Hematopoietic multipotent progenitor cell treated with erythropoietin and hydrocortisone succinate and interleukin-3 and kit ligand, for 8 days (in vitro differentiated cells): ENCODE results near the gene ERGIC1.
A peak's percentile ranks its signal among the peaks of the same experiment; 100 is the strongest.
"Not testable (repeated sequence)": the region's sequence is repeated elsewhere in the genome, so short reads cannot be mapped to it uniquely, and the experiment has no call there.

Source experiments
- DNase-seq: peaks from one replicate; pipeline ENCODE4 v3.0.0-alpha.2; 2015

The ERGIC1 gene

GRCh38 chr5:172885597-172886340 lies 51.7 kb downstream of the ERGIC1 start:
- no peak for DNase-seq

DNA sequence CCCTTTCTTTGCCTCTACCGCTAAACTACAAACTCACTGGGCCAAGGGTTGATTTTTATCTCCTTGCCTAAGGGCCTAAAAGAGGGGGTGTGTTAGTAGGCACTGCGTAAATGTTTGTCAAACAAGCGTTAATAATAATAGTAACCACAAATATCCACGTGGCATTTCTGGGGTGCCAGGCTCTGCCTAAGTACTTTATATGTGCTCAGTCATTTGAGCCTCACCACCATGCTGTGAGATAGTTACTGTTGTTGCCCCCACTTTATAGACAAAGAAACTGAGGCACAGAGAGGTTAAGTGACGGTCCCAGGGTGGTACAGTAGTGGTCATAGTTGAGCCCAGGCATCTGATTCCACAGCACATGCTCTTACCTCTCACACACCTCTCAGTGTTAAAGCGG lies 52.4 kb downstream of the ERGIC1 start:
- DNase-seq: no peak

- DNase-seq: no peak
Observed at GRCh38 chr5:172886974-172887501, 53.0 kb downstream of the ERGIC1 start.

- no peak for DNase-seq
Observed at GRCh38 chr5:172887692-172888091, 53.6 kb downstream of the ERGIC1 start.

- DNase-seq: no peak
Observed at GRCh38 chr5:172890659-172891058, 56.6 kb downstream of the ERGIC1 start.

DNA sequence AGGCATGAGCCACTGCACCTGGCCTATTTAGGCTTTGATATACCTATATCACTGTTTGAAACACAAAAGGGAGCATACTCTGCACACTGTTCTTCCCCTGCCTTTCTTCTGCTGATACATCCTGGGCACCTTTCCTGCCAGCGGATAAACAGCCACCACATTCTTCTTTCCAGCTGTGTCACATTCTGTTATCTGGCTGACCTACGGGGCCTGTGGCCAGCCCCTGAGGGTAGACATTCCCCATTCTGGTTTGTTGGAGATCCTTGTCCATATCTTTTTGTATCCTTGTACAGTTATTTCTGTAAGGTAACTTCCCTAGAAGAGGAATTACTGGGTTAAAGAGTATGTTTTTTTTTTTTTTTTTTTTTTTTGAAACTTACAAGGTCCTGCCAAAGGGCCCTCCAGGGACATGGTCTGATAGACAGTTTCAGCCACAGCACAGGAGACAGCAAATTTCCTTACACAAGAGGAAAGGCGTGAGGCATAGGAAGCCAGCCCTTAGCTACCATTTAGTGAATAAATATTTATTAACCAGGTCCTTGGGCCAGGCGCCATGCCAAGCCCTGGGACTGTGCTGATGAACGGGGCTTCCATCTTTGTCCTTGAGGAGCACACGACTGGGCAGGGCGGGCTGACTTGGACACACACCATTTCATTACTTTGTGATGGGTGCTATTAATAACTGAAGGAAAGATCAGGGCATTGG lies 57.8 kb downstream of the ERGIC1 start:
- DNase-seq: no peak

DNA sequence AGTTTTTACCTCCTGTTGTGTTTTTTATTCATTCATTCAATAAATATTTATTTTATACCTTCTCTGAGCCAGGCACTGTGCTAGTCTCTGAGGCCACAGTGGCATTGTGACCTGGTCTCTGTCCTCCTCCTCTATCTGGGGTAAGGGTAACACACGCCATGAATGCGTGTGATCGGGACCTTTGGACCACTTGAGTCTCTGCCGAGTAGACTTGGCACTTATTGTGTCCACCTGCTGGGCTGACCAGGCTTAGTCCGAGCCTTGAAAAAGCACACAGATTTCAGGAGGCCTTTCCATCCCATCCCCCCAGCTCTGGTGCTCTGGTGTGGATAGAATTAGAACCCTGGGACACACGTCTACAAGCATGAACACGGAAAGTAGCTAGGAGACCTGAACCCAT lies 58.7 kb downstream of the ERGIC1 start:
- DNase-seq: no peak

DNA sequence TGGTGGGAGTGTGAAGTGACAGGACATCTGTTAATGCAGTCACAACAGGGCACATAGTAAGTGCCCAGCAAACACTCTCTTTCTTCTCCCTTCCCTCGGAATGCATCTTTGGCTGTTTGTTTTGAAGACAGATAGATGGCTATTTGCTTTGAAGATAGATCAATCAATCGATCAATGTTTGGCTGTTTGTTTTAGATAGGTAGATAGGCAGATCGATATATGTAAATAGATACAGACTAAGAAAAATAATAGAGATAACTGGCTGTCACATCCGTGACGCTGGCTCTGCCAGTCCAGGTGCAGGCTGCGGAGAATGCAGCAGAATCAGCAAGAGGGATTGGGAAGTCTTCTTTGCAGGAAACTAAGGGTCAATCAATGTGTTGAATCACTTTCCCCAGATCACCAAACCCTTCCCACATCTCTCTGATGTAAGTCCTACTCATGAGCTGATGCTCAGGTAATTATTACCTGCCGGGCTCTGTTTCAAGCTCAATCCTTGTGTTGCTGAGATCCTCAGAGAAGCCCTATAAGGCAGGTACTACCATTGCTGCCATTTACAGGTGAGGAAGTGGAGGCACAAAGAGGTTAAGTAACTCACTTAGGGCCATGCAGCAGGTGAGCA lies 60.8 kb downstream of the ERGIC1 start:
- no peak for DNase-seq

DNA sequence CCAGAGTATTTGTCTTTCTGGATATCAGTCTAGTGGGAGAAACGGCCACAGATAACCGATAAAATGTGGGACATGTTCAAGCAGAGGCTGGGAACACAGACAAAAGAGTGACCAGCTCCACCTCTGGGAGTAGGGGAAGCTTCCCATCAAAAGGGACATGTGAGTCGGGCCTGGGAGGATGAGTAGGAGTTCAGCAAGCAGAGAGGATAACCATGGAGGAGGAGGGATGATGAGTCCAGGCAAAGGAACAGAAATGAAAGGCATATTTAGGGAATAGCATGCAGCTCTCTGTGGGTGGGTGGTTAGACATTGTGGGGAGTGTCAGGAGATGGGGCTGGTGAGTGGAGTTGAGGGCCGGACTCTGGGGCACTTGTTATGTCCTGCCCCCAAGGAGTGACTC lies 61.5 kb downstream of the ERGIC1 start:
- no peak for DNase-seq

DNA sequence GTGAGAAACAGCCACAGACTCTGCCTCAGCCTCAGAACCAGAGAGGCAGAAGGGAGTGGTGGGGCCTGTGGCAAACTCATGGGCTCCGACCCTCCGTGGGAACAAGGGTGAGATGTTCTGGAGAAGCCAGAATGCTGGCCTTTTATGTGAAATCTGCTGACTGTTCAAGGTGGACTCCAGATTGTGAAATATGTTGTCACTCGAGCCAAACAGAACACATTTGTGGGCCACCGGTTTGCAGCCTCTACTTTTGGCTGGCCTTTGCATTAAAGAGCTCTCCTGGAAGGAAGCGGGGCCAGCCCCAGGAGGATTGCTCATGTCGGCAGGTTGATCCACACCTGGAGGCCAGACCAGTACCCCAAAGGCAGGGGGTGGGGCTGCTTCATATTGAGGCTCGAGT lies 62.4 kb downstream of the ERGIC1 start:
- no peak for DNase-seq

DNA sequence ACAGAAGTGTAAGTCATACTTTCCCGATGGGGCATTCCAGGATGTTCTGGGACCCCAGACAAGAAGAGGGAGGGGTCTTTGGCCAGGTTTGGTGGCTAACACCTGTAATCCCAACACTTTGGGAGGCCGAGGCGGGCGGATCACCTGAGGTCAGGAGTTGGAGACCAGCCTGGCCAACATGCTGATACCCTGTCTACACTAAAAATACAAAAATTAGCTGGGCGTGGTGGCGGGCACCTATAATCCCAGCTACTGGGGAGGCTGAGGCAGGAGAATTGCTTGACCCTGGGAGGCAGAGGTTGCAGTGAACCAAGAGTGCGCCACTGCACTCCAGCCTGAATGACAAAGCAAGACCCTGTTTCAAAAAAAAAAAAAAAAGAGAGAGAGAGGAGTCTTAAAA lies 63.0 kb downstream of the ERGIC1 start:
- not testable (repeated sequence) for DNase-seq

GRCh38 chr5:172897481-172898217 lies 63.6 kb downstream of the ERGIC1 start:
- no peak for DNase-seq

- DNase-seq: peak; percentile 41
Observed at GRCh38 chr5:172898218-172898842, 64.3 kb downstream of the ERGIC1 start.

DNA sequence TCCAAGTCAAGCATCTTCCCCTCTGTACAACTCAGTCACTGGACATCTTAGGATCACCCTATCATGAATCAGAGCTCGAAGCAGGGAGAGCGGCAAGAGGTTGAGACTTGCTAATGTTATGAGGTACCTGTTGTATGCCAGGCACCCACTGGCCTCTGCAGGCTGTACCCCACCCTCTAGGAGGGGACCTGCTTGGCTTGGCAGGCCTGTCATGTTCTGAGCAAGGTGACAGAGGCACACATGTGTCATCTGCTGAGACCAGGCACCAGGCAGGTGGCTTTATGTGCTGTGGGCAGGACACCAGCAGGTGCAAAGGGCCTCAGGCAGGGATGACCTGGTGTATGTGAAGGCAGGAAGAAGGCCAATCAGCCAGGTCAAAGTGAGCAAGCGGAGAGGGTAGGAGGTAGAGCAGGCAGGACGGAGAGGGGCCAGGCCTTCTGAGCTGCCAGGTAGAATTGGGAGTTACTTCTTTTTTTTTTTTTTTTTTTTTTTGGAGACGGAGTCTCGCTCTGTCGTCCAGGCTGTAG lies 64.9 kb downstream of the ERGIC1 start:
- DNase-seq: no peak

DNA sequence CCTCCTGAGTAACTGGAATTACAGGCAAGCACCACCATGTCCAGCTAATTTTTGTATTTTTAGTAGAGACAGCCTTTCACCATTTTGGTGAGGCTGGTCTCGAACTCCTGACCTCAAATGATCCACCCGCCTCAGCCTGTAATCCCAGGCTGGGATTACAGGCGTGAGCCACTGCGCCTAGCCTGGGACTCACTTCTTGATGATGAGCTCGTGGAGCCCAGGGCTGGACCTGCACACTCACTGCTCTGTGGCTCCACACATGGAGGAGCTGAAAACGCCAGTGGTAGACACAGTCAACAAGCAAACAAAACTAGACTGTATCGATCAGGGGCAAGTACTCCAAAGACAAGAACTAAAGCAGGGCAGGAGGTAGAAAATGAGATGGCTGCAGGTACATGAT lies 65.4 kb downstream of the ERGIC1 start:
- DNase-seq: no peak

DNA sequence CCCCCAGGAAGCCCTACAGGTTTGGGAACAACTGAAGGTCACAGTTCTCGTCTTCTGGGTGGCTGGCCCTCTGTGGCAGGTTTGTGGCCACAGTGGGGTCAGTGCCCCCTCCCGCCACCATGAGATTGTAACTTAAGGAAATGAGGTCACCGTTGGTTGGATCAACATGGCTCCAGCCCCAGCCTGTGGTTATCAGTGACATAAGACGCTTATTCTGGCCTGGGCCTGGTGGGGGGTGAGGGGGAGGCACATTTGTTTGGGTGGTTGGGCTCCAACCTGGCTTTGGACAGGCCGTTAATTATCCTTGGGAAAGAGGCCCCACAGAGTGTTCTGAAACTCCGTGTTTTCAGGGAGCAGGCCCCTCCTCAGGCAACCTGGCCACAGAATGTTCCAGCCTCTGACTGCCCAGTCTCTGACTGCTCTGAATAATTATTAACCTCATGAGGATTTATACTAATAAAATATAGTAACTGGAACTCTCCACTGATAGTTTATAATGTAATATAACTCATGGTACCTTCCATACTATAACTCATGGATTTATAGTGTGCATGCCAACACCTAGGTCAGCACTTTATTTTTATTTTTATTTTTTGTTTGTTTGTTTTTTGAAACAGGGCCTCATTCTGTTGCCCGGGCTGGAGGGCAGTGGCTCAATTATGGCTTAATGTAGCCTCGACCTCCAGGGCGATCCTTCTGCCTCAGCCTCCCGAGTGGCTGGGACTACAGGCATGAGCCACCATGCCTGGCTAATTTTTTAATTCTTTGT lies 67.1 kb downstream of the ERGIC1 start:
- DNase-seq: peak; percentile 24

DNA sequence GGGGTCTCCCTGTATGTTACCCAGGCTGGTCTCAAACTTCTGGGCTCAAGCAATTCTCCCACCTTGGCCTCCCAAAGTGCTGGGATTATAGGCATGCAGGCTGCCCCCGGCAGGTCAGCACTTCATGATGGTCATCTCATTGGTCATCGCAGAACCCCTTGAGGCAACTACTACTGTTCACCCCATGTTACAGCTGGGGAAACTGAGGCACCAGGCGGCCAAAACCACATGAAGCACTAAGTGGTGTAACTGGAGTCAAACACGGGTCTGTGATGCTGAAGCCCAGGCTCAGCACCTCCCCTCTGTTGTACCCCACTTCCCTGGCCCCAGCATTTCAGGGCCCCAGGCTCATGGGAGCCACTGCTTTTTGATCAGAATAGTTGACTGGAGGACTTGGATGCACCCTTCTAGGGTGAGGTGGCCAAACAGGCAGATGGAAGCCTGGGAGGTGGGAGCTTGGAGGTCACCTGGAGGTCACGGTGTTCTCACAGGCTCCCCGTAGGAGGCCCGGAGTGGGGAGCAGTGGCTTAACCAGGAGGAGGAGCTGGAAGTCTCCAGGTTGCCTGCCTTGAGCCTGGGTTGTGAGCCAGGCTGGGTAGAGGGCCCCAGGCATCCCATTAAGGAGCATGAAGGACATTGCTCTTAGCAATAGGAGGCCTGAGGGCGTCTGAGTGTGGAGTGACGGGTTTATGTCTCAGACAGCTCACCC lies 67.9 kb downstream of the ERGIC1 start:
- DNase-seq: no peak

DNA sequence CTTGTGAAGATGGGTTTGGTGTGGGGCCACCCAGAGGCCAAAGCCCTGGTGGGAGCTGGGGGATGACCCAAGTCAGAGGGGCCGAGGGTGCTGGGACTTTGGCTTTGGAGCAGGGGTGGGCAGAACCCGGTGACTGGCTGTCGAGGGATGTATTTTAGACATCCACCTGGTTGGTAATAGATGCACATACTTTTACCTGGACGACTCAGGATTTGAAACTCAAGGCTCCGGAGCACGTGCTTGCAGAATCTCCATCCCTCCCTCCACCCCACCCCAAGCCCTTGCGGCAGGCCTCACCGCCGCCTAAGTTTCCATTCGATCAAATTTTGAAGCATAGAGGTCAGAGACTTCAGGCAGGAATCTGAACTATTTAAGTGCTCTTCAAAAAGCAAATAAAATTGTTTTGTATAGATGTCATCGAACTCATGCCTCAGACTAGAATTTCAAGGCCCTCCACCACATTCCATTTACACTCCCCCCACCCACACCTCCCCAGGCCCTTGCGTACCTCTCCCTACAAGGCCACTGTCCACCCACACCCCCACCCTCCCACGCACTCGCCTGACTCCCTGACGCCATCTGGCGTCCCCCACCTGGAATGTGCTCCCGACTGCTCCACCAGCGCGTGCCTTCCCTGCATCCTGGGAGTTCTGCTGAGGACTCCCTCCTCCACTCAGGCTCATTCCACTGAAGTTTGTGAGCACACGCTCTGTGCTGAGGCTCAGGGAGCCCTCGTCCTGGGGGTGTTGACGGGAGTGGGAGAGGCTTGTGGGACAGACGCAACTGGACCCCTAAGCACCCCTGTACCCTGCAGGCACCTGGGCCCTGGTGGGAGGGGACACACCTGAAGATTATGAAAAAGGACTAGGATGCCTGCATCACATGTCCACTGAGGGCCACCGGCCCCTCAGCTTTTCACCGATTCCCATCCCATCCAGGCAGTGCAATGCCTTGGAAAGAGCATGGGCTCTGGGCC lies 68.7 kb downstream of the ERGIC1 start:
- DNase-seq: no peak

- DNase-seq: no peak
Observed at GRCh38 chr5:172903790-172904189, 69.7 kb downstream of the ERGIC1 start.

DNA sequence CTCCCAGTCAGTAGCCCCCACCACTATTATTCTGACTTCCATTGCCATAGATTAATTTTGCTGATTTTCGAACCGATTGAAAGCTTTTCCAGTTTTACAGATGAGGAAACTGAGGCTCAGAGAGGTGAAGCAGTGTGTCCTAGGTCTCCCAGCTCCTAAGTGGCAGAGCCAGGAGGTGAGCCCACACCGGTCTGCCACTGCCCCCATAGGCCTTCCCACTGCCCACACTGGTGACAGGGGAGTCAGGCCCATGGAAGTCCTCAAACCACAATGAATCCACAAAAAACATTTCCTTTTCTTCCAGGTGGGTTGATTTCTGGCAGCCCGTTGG lies 70.2 kb downstream of the ERGIC1 start:
- no peak for DNase-seq
